Activated CD8-positive, alpha-beta memory T cell treated with anti-CD3 and anti-CD28 coated beads for 1 hour (primary cell): ENCODE data around the gene ST6GALNAC1.
A peak's percentile ranks its signal among the peaks of the same experiment; 100 is the strongest.
"Not testable (repeated sequence)": the region's sequence is repeated elsewhere in the genome, so short reads cannot be mapped to it uniquely, and the experiment has no call there.

Source experiments
- DNase-seq, 2 donors: peaks; one replicate each; pipeline ENCODE4 v3.0.0-alpha.2; 2020; ENCODE audit warnings: low read depth in 1 of 2; ENCODE audit errors: extremely low read depth in 1 of 2

ST6GALNAC1 gene

GRCh38 chr17:76645481-76645880, 1.9 kb upstream of the ST6GALNAC1 start:
- DNase-seq = no peak

- no peak for DNase-seq
Measured at GRCh38 chr17:76644995-76645394, 1.4 kb upstream of the ST6GALNAC1 start.

GRCh38 chr17:76642994-76643393, 563 bp downstream of the ST6GALNAC1 start:
- DNase-seq = no peak

GRCh38 chr17:76642032-76642561, 1.5 kb downstream of the ST6GALNAC1 start:
- DNase-seq = no peak

GRCh38 chr17:76641501-76641900, 2.1 kb downstream of the ST6GALNAC1 start:
- no peak for DNase-seq

- DNase-seq = no peak
Measured at GRCh38 chr17:76640550-76641380, 2.8 kb downstream of the ST6GALNAC1 start.

- DNase-seq = no peak
Measured at GRCh38 chr17:76638263-76638662, 5.3 kb downstream of the ST6GALNAC1 start.

GRCh38 chr17:76636486-76637206, 6.9 kb downstream of the ST6GALNAC1 start:
- not testable (repeated sequence) for DNase-seq

- no peak for DNase-seq
Measured at GRCh38 chr17:76635659-76636360, 7.7 kb downstream of the ST6GALNAC1 start.

- no peak for DNase-seq
Measured at GRCh38 chr17:76635039-76635438, 8.5 kb downstream of the ST6GALNAC1 start.

GRCh38 chr17:76633628-76634328, 9.8 kb downstream of the ST6GALNAC1 start:
- no peak for DNase-seq

- DNase-seq = no peak
Measured at GRCh38 chr17:76631821-76632565, 11.6 kb downstream of the ST6GALNAC1 start.

GRCh38 chr17:76630151-76630550, 13.4 kb downstream of the ST6GALNAC1 start:
- DNase-seq = no peak

GRCh38 chr17:76627510-76627909, 16.0 kb downstream of the ST6GALNAC1 start:
- DNase-seq = no peak

GRCh38 chr17:76626442-76626841, 17.1 kb downstream of the ST6GALNAC1 start:
- DNase-seq = no peak

GRCh38 chr17:76625496-76625895, 18.1 kb downstream of the ST6GALNAC1 start:
- no peak for DNase-seq

GRCh38 chr17:76623271-76624146, 20.0 kb downstream of the ST6GALNAC1 start:
- DNase-seq = peak; percentile 34 to 65

GRCh38 chr17:76617838-76618237, 25.7 kb downstream of the ST6GALNAC1 start:
- DNase-seq = no peak
